ENCODE results near the gene MPPED1. TPM values are rescaled to one million over a fixed set of nuclear protein-coding genes. Genes with fewer than 3 reads are reported as not detected.

Gene MPPED1
- total RNA-seq, 1 donor from 2014 or later: not detected

- no peak for DNase-seq (ENCODE audit: low spot score)
- intact Hi-C loops (cut with DNase I): no loop called here
Observed at GRCh38 chr22:43544289-43544673, 132.5 kb downstream of the MPPED1 start.

DNA sequence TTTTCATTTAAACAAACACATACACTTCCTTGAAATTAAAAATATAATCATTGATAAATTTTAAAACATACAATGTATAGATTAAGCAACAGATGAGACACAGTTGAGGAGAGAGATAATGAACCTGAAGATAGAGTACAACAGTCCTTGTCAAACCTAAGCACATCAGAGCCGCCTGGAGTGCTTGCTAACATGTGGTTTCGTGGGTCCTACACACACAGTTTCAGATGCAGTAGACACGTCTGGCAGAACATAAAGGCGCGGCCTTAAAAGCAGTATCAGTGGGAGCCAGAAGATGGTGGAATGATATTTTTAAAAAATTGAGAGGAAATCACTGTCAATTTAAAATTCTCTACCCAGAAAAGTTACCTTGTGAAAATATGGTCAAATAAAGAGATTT lies 134.4 kb downstream of the MPPED1 start:
- DNase-seq (ENCODE audit: low spot score): no peak
- intact Hi-C loops (cut with DNase I): no loop called here

- peak; percentile 38 for DNase-seq (ENCODE audit: low spot score)
- intact Hi-C loops (cut with DNase I): no loop called here
Observed at GRCh38 chr22:43550024-43550620, 138.3 kb downstream of the MPPED1 start.

DNA sequence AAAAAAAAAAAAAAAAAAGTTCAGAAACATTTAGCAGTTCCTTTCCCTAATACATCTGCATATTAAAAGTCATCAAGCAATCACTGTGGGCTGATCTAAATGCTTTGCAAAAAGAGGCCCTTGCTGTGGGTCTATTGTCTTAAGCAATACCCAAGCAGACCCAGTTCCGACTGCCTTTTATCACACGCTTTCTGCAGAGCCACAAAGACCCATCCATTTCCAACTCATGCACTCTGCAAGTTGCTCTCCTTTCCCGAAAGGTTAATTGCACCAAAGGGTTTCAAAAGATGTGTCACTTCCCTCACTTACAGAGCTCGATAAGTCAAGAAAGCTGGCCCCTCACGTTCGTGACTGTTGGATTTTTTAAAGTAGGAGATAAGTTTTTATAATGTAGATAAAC lies 138.9 kb downstream of the MPPED1 start:
- intact Hi-C loops (cut with DNase I): no loop called here

DNA sequence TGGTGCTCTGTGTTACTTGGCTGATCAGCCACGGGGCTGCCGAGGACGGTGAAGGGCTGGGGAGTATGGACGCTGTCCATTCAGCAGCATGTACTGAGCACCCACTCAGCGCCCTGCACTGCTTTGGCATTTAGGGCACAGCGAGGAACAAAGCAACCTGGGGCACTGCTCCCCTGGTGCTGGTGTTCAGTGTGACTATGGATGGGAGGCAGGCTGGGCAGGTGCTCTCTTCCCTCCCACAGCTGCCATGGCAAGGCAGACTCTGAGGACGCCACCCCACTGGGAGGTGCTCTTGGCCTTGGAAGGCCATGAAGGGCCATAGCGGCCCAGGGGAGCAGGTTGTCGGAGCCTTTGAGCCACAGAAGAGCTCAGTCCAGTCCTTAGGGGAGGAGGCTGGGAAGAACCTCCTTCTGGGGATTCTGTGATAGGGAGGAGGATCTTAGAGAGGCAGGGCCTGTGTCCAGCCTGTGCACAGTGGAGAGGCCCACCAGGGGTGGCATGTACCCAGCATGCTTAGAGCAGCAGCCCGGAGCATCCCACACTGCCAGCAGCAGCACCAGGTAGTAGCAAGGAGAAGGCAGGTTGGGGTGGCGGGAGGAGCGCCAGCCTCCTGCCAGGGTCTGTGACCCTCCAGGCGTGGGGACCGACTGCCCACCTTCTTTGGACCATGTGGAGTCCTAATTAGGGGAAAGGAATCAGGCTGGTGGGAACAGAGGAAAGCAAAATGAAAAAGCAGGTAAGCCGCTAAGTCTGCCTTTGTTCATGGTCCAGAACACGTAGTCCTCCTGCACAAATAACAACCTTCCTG lies 141.8 kb downstream of the MPPED1 start:
- intact Hi-C loops (cut with DNase I): no loop called here
- no peak for DNase-seq (ENCODE audit: low spot score)

More for the DNA sequence above, 138.9 kb downstream of the MPPED1 start:
- peak; percentile 2 for DNase-seq (ENCODE audit: low spot score)

DNA sequence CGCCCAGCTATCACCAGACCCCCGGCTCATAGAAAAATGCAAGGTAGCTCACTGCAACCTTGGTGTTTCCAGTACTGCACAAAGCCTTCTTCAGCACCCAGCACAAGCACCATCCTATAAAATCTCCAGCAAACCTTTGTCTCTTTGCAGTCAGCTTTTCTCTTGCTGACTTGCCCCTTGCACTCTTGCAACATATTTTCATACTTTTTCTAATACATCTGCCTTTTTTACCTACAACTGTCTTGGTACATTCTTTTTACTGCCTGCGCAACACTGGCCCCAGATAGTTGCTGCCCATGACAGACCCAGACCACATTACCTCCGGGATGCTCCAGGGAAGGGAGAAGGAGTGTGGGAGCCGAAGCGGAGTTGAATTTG lies 142.4 kb downstream of the MPPED1 start:
- intact Hi-C loops (cut with DNase I): no loop called here
- no peak for DNase-seq (ENCODE audit: low spot score)

DNA sequence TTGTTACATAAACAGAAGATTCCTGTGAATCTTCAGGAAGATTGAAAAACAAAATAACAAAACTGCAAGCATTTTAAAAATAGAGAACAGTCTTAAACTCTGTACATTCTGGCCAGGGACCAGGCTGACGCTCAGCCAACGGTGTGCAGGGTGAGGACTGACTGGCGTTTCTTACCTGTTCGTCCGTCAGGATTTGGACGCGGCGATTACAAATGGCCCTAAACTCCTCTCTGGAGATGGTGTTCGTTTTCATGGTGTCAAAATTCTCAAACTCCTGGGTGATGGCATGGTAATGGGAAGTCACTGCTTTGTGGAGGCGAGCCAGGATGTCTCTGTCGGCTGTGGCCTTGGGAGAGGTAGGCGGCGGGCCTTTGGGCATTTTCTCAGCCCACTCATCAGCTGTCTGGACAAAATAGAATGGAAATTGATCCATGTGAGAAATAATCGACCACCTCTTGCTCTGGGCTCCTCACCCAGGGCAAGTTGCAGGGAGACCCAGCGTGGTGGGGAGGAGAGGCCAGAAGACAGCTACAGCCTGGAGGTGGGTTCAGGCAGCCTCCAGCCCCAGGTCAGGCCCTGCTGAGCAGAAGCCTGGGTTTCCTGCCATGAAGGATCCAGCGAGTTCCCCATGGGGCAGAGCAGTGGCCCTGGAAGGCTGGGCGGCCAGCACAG lies 143.0 kb downstream of the MPPED1 start:
- DNase-seq (ENCODE audit: low spot score): no peak
- intact Hi-C loops (cut with DNase I): no loop called here

DNA sequence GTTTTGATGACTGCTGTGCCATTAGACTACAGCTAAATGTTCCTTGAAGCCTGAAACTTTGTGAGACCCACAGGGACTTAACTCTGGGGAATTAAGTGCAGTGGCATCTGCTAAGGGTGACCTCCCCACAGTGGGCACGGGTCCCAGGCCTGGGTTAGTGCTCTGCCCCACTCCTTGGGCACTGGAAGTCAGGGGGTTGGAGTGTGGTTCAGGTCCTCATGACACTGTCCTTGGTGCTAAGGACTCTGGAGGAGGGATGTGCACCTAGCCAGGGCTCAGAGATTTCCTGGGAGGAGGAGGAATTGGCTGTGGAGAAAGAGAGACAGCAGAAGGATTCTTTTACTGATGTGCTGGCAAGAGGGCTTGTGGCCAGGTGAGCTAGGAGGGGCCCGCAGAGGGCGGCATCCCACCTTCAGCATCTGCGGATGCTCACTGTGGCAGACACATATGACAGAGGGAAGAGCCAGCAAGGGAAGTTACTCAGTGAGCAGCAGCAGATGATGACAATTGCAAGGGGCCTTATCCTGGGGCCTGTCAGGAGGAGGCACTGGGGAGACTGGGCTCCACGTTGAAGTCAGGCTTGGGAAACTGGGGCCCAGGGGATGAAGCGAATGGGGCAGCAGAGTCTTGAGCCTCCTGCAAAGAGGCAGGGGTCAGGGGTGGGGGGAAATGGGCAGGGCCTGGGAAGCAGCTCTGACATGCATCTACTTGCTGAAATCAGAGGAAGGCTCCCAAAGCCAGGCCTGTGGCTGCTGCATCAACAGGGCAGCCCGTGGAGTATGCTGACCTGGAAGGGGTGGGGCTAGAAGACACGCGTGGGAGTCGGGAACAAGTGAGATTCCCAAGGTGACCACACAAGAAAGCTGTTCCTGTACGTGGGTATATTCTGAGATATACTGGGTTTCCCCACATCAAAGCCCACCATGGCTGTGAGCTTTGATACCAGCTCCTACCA lies 144.0 kb downstream of the MPPED1 start:
- intact Hi-C loops (cut with DNase I): no loop called here
- DNase-seq (ENCODE audit: low spot score): no peak

Other genes with a start within 250 kb of the MPPED1 start
- 11.3 TPM for gene TTLL12, start 224.9 kb upstream of the MPPED1 start, total RNA-seq
- gene SCUBE1, start 68.6 kb upstream of the MPPED1 start, total RNA-seq: 1.1 TPM

Data from cardiac septum (tissue), 1 donor.